GM10847 (cell line): ENCODE data around the gene B9D2.

Experiments used
- POLR2A ChIP-seq: IDR thresholded peaks from 2 replicates; pipeline ENCODE4 v1.6.1; 2011; ENCODE audit not compliant: insufficient read length; ENCODE audit errors: extremely low read depth

The B9D2 gene, protein sequence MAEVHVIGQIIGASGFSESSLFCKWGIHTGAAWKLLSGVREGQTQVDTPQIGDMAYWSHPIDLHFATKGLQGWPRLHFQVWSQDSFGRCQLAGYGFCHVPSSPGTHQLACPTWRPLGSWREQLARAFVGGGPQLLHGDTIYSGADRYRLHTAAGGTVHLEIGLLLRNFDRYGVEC

DNA sequence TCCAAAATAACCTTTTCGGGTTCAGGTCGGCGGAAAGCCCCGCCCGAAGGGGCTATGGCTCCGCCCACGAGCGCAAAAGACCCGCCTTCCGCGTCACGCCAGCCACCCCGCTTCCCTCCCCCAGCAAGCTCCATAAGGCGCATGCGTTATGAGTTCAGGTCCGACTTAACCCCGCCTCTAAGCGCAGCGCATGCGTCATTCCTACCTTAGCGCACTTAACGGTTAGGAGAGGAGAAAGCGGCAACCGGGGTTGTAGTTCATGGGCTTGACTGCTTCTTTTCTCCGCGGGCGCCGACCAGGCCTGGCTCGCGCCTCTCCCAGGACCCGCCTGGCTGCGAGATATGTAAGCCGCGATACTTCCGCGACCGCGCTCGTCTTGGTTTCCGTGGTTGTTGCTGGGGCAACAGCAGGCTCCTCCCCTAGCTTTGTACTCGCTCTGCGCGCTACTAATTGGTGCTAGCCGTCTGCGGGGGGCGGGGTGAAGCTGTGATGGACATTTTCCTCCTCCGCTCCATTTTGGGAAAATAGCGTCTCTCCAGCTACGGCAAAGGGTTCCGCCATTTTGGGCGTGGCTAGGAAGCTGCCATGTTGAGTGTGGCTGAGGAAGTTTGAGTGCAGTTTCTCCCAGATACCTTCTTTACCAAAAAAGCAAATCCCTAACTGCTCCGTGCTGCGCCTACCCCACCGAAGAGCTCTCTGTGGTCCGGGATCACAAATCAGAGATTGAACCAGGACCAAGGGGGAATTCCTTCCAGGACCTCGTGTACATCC is at the start of gene B9D2:
B9D2 (minus strand) TSS at position 397 of the 771 bp plus-strand sequence. CDS start 630 bp downstream, outside the sequence.
- peak; percentile 75 for TF ChIP-seq POLR2A

DNA sequence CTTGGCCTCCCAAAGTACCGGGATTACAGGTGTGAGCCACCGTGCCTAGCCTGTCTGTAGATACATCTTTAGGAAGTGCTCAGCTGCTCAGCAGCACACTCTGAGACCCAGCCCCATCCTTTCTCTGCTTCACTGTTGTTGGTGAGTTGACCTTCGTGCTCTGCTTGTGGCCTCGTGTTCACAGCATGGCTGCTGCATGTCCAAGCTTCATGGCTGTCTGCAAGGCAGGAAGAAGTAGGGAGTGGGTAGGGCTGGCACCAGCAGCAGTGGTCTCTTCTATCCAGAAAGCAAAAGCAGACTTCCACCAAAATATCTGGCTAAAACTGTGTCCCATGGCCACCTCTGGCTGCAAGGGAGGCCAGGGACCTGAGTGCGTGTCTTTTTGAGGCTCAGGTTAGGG is 49.0 kb upstream of the B9D2 start:
- no peak for TF ChIP-seq POLR2A

GRCh38 chr19:41411968-41412265 is 48.0 kb upstream of the B9D2 start:
- no peak for TF ChIP-seq POLR2A

DNA sequence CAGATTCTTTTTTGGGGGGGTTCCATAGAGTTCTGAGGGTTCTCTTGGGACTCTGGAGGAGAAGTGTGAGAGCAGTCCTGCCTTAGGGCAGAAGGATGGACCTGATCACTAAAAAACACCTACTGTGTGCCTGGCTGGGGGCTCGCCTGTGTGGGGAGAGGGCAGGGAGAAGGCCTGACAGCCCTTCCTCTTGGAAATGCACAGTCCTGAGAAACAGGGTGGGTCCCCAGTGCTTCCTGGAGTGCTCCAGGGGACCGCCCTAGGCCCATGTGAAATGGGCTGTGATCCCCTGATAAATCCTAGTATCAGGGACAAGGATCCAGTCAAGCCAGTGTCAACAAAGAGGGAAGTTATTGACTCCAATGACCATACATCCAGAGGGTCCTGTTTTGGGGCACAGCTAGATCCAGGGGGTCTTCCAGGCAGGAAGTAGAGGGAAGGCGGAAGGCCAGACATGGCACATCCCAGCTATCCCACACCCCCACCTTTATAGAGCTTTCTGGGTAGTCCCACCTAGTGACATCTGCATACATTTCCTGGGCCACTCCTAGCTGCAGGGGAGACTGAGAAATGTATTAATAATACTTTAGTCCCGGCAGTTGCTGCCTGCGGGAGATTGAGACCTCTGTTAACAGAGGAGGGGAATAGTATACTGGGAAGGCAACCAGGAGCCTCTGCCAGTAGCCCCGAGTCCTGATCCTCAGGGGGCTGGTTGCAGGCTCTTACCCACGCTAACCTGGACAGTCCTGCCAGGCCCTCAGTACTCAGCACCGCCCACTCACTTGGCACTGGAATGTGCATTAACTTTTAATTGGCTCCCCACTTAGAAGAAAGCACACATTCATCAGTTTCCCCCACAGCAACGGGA is 47.4 kb upstream of the B9D2 start:
- no peak for TF ChIP-seq POLR2A

GRCh38 chr19:41410336-41411054 is 46.5 kb upstream of the B9D2 start:
- no peak for TF ChIP-seq POLR2A

DNA sequence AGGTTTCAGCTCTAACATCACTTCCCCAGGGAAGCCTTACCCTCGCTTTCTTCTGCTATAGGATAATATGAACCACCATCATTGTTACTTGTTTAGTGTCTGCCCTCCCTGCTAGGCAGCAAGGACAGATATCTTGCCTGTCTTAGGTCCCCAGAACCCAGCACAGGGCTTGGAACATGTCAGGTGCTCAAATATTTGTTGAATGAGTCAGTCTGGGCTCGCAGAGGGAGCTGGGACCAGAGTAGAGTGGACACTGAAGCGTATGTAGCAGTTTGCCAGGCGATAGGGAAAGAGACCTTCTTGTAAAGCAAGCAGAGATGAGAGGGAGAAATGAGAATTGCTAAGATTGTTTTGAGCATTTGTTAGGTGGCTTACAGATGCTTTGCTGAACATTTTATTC is 45.3 kb upstream of the B9D2 start:
- no peak for TF ChIP-seq POLR2A

DNA sequence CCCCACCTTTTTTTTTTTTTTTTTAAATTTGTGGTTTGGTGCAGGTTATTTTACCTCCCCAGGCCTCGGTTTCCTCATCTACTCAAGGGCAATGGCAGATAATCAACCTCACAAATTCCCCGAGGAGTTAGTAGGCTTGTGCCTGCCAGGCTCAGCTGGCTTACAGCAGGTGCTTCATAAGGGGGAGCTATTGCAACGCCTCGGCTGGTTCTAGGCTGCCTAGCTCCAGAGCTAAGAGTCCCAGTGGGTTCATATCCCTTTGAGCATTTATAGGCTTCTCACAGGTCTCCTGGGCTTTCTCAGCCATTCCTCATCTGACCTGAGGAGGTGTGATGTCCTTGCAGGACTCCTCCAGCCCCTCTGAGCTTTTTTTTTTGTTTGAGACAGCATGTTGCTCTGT is 44.3 kb upstream of the B9D2 start:
- TF ChIP-seq POLR2A = no peak

DNA sequence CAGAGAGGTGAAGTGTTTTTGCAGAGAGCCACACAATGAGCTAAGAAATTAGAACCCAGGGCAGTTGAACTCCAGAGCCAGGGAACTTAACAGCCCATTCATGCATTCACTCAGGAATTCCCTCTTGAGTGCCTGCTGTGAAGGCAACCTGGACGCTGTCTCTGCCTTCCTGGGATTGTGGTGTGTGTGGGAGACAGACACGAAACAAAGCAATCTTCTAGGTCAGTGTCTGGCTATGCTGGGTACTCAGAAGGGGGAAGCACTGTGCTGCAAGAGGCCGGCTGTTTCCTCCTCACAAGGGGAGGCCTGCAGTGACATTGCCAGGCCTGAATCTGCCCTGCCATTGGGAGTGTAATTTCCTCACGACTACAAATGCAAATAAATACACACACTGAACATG is 43.3 kb upstream of the B9D2 start:
- TF ChIP-seq POLR2A = no peak

- no peak for TF ChIP-seq POLR2A
Observed at GRCh38 chr19:41405776-41406175, 41.8 kb upstream of the B9D2 start.

- no peak for TF ChIP-seq POLR2A
Observed at GRCh38 chr19:41403181-41403970, 39.4 kb upstream of the B9D2 start.

GRCh38 chr19:41402010-41402409 is 38.1 kb upstream of the B9D2 start:
- no peak for TF ChIP-seq POLR2A

- TF ChIP-seq POLR2A = no peak
Observed at GRCh38 chr19:41401483-41401882, 37.5 kb upstream of the B9D2 start.

DNA sequence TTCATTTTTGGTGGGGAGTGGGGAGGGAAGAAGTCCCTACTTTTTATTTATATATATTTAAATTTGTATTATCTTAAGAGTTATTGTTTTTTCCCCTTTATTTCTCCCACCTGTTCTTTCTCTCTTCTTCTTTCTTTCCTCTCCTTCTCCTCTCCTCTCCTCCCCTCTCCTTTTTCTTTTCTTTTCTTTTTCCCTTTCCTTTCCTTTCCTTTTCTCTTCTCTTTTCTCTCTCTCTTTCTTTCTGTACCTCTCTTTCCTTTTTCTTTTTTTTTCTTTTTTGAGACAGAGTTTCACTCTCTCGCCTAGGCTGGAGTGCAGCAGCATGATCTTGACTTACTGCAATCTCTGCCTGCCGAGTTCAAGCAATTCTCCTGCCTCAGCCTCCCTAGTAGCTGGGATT is 35.6 kb upstream of the B9D2 start:
- no peak for TF ChIP-seq POLR2A

DNA sequence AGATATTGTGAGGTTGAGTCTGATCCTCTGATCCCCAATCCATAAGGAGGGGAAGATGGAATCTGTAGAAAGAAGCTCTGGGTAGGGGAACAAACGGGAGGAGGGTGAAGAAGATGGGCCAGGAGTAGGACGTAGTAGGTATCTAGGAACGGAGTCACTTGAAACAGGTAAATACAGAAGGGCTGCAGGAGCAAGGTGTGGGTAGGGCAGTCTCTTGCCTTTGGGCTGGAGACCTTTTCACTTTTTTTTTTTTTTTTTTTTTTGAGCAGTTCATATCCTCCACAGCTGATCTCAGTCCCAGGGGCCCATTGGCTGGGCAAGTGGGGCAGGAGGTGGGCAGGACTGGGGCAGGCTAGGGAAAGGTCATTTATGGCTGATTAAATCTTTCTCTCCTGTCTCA is 35.1 kb upstream of the B9D2 start:
- TF ChIP-seq POLR2A = no peak

DNA sequence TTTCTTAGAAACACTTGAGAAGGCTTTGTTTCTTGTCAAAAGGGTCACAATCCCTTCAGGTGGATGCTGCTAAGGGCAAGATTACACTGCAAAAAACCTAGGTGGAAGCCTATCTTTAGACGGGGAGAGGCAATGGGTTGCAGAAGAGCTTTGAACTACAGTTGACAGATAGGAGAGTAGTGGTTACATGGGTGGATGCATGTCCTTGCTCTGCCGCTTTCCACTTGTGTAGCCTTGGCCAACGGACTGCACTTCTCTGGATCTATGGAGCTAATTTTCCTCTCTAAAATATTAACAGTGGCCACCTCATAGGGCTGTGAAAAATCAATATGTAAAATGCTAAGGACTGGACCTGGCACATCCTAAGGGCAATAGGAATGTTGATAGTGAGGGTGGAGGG is 34.6 kb upstream of the B9D2 start:
- no peak for TF ChIP-seq POLR2A
